CD14-positive monocyte (primary cell): ENCODE data around the gene CYP4F11. TPM values are rescaled to one million over a fixed set of nuclear protein-coding genes. Genes with fewer than 3 reads are reported as not detected.
A peak's percentile ranks its signal among the peaks of the same experiment; 100 is the strongest.
"Not testable (repeated sequence)": the region's sequence is repeated elsewhere in the genome, so short reads cannot be mapped to it uniquely, and the experiment has no call there.

Experiments used
- DNase-seq, 3 donors: peaks; one replicate each; pipeline ENCODE4 v3.0.0-alpha.2; 2011 to 2022
- H2AFZ ChIP-seq: 2 replicates; pipeline ENCODE4 v1.6.0; 2012; ENCODE audit warnings: mild to moderate bottlenecking, low read depth, low read length, inconsistent platforms; ENCODE audit not compliant: insufficient read depth, poor library complexity, severe bottlenecking
- H3K27ac ChIP-seq, 2 donors: 1 replicate in 1 of 2; 2 replicates in 1 of 2; pipeline ENCODE4 v1.5.1; 2012 to 2013; ENCODE audit warnings: low read length in 2 of 2, control low read depth in 1 of 2, inconsistent platforms in 1 of 2, low read depth in 1 of 2, mild to moderate bottlenecking in 1 of 2
- H3K27me3 ChIP-seq, 2 donors: one replicate each; pipeline versions ENCODE4 v1.6.0 to v1.6.1; 2011 to 2013; ENCODE audit warnings: low read length in 2 of 2; ENCODE audit not compliant: control insufficient read depth in 2 of 2, insufficient read depth in 2 of 2
- H3K36me3 ChIP-seq, 2 donors: replicated peaks in 1 of 2; 1 replicate in 1 of 2; 2 replicates in 1 of 2; pipeline versions ENCODE4 v1.5.1 to v1.6.1; 2012 to 2013; ENCODE audit warnings: low read length in 2 of 2, control low read depth in 1 of 2, inconsistent platforms in 1 of 2, mild to moderate bottlenecking in 1 of 2; ENCODE audit not compliant: insufficient read depth in 2 of 2, control insufficient read depth in 1 of 2
- H3K4me1 ChIP-seq, 2 donors: 1 replicate in 1 of 2; 2 replicates in 1 of 2; pipeline versions ENCODE4 v1.5.1 to v1.6.1; 2012 to 2013; ENCODE audit warnings: low read length in 2 of 2, control low read depth in 1 of 2, inconsistent platforms in 1 of 2, mild to moderate bottlenecking in 1 of 2, moderate library complexity in 1 of 2; ENCODE audit not compliant: insufficient read depth in 2 of 2, control insufficient read depth in 1 of 2
- H3K4me2 ChIP-seq: replicated peaks from 2 replicates; pipeline ENCODE3; 2012; ENCODE audit warnings: low read length, moderate library complexity, mild to moderate bottlenecking; ENCODE audit not compliant: poor library complexity, severe bottlenecking; ENCODE audit errors: extremely low read depth
- H3K4me3 ChIP-seq, 3 experiments: fragments of 200-600 bp in 1 of 3; sonication (generic) in 1 of 3; replicated peaks in 1 of 3; 1 replicate in 2 of 3; 2 replicates in 1 of 3; pipeline ENCODE4 v1.5.1; 2011 to 2013; ENCODE audit warnings: low read length in 3 of 3, mild to moderate bottlenecking in 3 of 3, control low read depth in 2 of 3, low read depth in 2 of 3, inconsistent platforms in 1 of 3, moderate library complexity in 1 of 3
- H3K79me2 ChIP-seq: 2 replicates; pipeline ENCODE4 v1.6.0; 2012; ENCODE audit warnings: mild to moderate bottlenecking, control low read depth, inconsistent platforms, low read length, moderate library complexity; ENCODE audit not compliant: insufficient read depth
- H3K9ac ChIP-seq: 2 replicates; pipeline ENCODE4 v1.6.0; 2017; ENCODE audit warnings: low read length, mild to moderate bottlenecking; ENCODE audit not compliant: insufficient read depth, poor library complexity, severe bottlenecking
- H3K9me3 ChIP-seq, 2 donors: replicated peaks in 1 of 2; 1 replicate in 1 of 2; 2 replicates in 1 of 2; pipeline versions ENCODE4 v1.5.1 to v1.6.1; 2012 to 2013; ENCODE audit warnings: low read length in 2 of 2, control low read depth in 1 of 2; ENCODE audit not compliant: control insufficient read depth in 1 of 2, insufficient read depth in 1 of 2
- H4K20me1 ChIP-seq: 2 replicates; pipeline ENCODE4 v1.6.0; 2012; ENCODE audit warnings: mild to moderate bottlenecking, low read length, control low read depth, moderate library complexity; ENCODE audit not compliant: insufficient read depth
- H3K27ac Mint-ChIP-seq, 7 donors: one replicate each; pipeline ENCODE4 v1.8.0; 2020; ENCODE audit warnings: mild to moderate bottlenecking in 7 of 7, mixed read lengths in 7 of 7, moderate library complexity in 6 of 7, inconsistent platforms in 2 of 7
- H3K27me3 Mint-ChIP-seq, 3 donors: one replicate each; pipeline ENCODE4 v1.8.0; 2021 to 2022; ENCODE audit warnings: low read depth in 3 of 3, mild to moderate bottlenecking in 3 of 3, mixed read lengths in 3 of 3, moderate library complexity in 3 of 3, inconsistent platforms in 1 of 3
- H3K36me3 Mint-ChIP-seq, 2 donors: one replicate each; pipeline ENCODE4 v1.8.0; 2020; ENCODE audit warnings: mixed read lengths in 2 of 2, inconsistent platforms in 1 of 2, mild to moderate bottlenecking in 1 of 2
- H3K4me1 Mint-ChIP-seq: one replicate; pipeline ENCODE4 v1.8.0; 2020; ENCODE audit warnings: mild to moderate bottlenecking, mixed read lengths
- H3K4me3 Mint-ChIP-seq, 2 donors: one replicate each; pipeline ENCODE4 v1.8.0; 2020; ENCODE audit warnings: mild to moderate bottlenecking in 2 of 2, mixed read lengths in 2 of 2, moderate library complexity in 1 of 2
- H3K9me3 Mint-ChIP-seq, 7 donors: one replicate each; pipeline ENCODE4 v1.8.0; 2020 to 2022; ENCODE audit warnings: mixed read lengths in 7 of 7, mild to moderate bottlenecking in 6 of 7, moderate library complexity in 6 of 7, inconsistent platforms in 2 of 7
- CTCF ChIP-seq: fragments of 200-600 bp; IDR thresholded peaks from one replicate; pipeline ENCODE4 v1.8.0; 2022; ENCODE audit warnings: antibody characterized with exemption, mild to moderate bottlenecking
- WGBS: methylation state at CpG from one replicate; pipeline ENCODE4 v1.1.5; 2013; ENCODE audit warnings: missing lambda C conversion rate; ENCODE audit not compliant: insufficient coverage; 5-methylcytosine and 5-hydroxymethylcytosine counted together
- intact Hi-C, 2 donors: fragments of 100-400 bp; cut with micrococcal nuclease; formaldehyde crosslinking; loops; one replicate each; pipeline versions ENCODE4 v1.15.0 to v1.15.1; 2023
- polyA plus RNA-seq, 3 donors: library from polyadenylated mRNA; depleted of rRNA in 1 of 3; unstranded in 2 of 3; stranded (reverse) in 1 of 3; fragments of 300-500 nt in 2 of 3; fragments of >200 nt in 1 of 3; fragmentation: Illumina TruSeq in 2 of 3; gene quantifications; 1 replicate in 2 of 3; 2 replicates in 1 of 3; pipeline ENCODE4 v1.2.3, GENCODE V29; 2012 to 2021

Gene CYP4F11
- polyA plus RNA-seq, 3 donors: not detected

GRCh38 chr19:15974856-15975255 lies 40.5 kb upstream of the CYP4F11 start:
- peaks cover 5 to 9% (median 5%) of the 10 kb centered on the region in 3 donors for H3K27me3 Mint-ChIP-seq
- Histone ChIP-seq H3K4me1 (no peaks in the 10 kb centered on the region), H3K27ac (no peak overlapping the region), H3K4me3 (no peak overlapping the region), H3K79me2 (no peaks in the 10 kb centered on the region), H4K20me1 (no peaks in the 10 kb centered on the region), H3K4me2 (no peak overlapping the region), H3K9me3 (no peaks in the 10 kb centered on the region), H2AFZ (no peak overlapping the region), H3K9ac (no peak overlapping the region), H3K36me3 (no peaks in the 10 kb centered on the region), H3K27me3 (peaks cover 0 to 3% of the 10 kb centered on the region in 2 donors)
- TF ChIP-seq CTCF: no peak
- H3K4me3 Mint-ChIP-seq: no peak overlapping the region
- intact Hi-C loops: no loop called here
- peak in 2 of 3 donors; percentile 16 to 57 for DNase-seq
- peaks cover 4% of the 10 kb centered on the region for H3K4me1 Mint-ChIP-seq
- H3K9me3 Mint-ChIP-seq: peaks cover 0 to 9% (median 3%) of the 10 kb centered on the region in 7 donors
- WGBS: 10% methylated on average over 3 of the region's 5 CpGs
- H3K36me3 Mint-ChIP-seq: no peaks in the 10 kb centered on the region
- no peak overlapping the region for H3K27ac Mint-ChIP-seq

DNA sequence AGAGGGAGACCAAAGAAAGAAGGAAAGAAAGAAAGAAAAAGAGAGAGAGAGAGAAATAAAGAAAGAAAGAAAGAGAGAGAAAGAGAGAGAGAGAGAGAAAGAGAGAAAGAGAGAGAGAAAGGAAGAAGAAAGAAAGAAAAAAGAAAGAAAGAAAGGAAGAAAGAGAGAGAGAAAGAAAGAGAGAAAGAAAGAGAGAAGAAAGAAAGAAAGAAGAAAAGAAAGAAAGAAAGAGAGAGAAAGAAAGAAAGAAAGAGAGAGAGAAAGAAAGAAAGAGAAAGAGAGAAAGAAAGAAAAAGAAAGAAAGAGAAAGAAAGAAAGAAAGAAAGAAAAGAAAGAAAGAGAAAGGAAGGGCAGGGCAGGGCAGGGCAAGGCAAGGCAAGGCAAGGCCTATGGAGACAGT lies 37.7 kb upstream of the CYP4F11 start:
- H3K27me3 ChIP-seq, H3K36me3 ChIP-seq, H4K20me1 ChIP-seq, H3K4me2 ChIP-seq, H3K27ac Mint-ChIP-seq, H3K4me3 ChIP-seq, H3K27me3 Mint-ChIP-seq, intact Hi-C loops, H3K4me3 Mint-ChIP-seq, H3K4me1 ChIP-seq, H3K79me2 ChIP-seq, DNase-seq, H3K9me3 ChIP-seq, H2AFZ ChIP-seq, H3K9ac ChIP-seq, H3K36me3 Mint-ChIP-seq, H3K4me1 Mint-ChIP-seq, H3K27ac ChIP-seq, H3K9me3 Mint-ChIP-seq: not testable (repeated sequence)
